Measurements from ENCODE around the gene ARMC3. TPM values are rescaled to one million over a fixed set of nuclear protein-coding genes. Genes with fewer than 3 reads are reported as not detected.

ARMC3 gene
- polyA plus RNA-seq, 3 donors, result not detected

- intact Hi-C loops (cut with micrococcal nuclease), result no loop called here
- no peak overlapping the region for H3K27ac Mint-ChIP-seq
- Histone ChIP-seq H3K9me3 (replicated peaks in 1 of 2; ENCODE audit: control insufficient read depth in 1 of 2, insufficient read depth in 1 of 2, low read length in 2 of 2) (peaks cover 0 to 19% of the 10 kb centered on the region in 2 donors), H3K27me3 (ENCODE audit: control insufficient read depth in 2 of 2, insufficient read depth in 2 of 2, low read length in 2 of 2) (no peaks in the 10 kb centered on the region), H3K4me2 (replicated peaks; ENCODE audit: extremely low read depth, low read length, poor library complexity, severe bottlenecking) (no peak overlapping the region), H3K9ac (ENCODE audit: insufficient read depth, low read length, poor library complexity, severe bottlenecking) (no peak overlapping the region), H3K4me1 (ENCODE audit: control insufficient read depth in 1 of 2, insufficient read depth in 2 of 2, low read length in 2 of 2) (no peaks in the 10 kb centered on the region), H3K4me3 (replicated peaks in 1 of 3; ENCODE audit: low read depth in 2 of 3, low read length in 3 of 3) (no peak overlapping the region), H2AFZ (ENCODE audit: insufficient read depth, low read depth, low read length, poor library complexity, severe bottlenecking) (no peak overlapping the region), H3K27ac (ENCODE audit: low read depth in 1 of 2, low read length in 2 of 2) (no peak overlapping the region), H4K20me1 (ENCODE audit: insufficient read depth, low read length) (no peaks in the 10 kb centered on the region), H3K79me2 (ENCODE audit: insufficient read depth, low read length) (no peaks in the 10 kb centered on the region), H3K36me3 (replicated peaks in 1 of 2; ENCODE audit: control insufficient read depth in 1 of 2, insufficient read depth in 2 of 2, low read length in 2 of 2) (no peaks in the 10 kb centered on the region)
- H3K36me3 Mint-ChIP-seq, result no peaks in the 10 kb centered on the region
- H3K27me3 Mint-ChIP-seq (ENCODE audit: low read depth in 3 of 3), result peaks cover 0 to 4% (median 2%) of the 10 kb centered on the region in 3 donors
- no peak for DNase-seq
- no peaks in the 10 kb centered on the region for H3K4me1 Mint-ChIP-seq
- peaks cover 7 to 27% (median 21%) of the 10 kb centered on the region in 7 donors for H3K9me3 Mint-ChIP-seq
- TF ChIP-seq CTCF (IDR thresholded peaks at IDR 0.05), result no peak
- H3K4me3 Mint-ChIP-seq, result no peak overlapping the region
- WGBS (ENCODE audit: insufficient coverage), result no CpG with 5 or more reads among the region's 2 CpGs
Measured at GRCh38 chr10:22945934-22946673, 18.3 kb downstream of the ARMC3 start.

GRCh38 chr10:22954970-22955369 is 27.1 kb downstream of the ARMC3 start:
- no peak overlapping the region for H3K4me3 ChIP-seq (replicated peaks in 1 of 3; ENCODE audit: low read depth in 2 of 3, low read length in 3 of 3)
- H3K27ac ChIP-seq (ENCODE audit: low read depth in 1 of 2, low read length in 2 of 2), result no peak overlapping the region
- Mint-ChIP-seq H3K4me3 (no peak overlapping the region), H3K36me3 (no peaks in the 10 kb centered on the region), H3K4me1 (no peaks in the 10 kb centered on the region), H3K27ac (peak overlapping the region in 1 of 7 donors; percentile 49), H3K27me3 (ENCODE audit: low read depth in 3 of 3) (peaks cover 2 to 5% (median 2%) of the 10 kb centered on the region in 3 donors), H3K9me3 (peaks cover 0 to 9% (median 4%) of the 10 kb centered on the region in 7 donors)
- DNase-seq, result no peak
- no peak overlapping the region for H3K4me2 ChIP-seq (replicated peaks; ENCODE audit: extremely low read depth, low read length, poor library complexity, severe bottlenecking)
- H3K9ac ChIP-seq (ENCODE audit: insufficient read depth, low read length, poor library complexity, severe bottlenecking), result no peak overlapping the region
- H3K9me3 ChIP-seq (replicated peaks in 1 of 2; ENCODE audit: control insufficient read depth in 1 of 2, insufficient read depth in 1 of 2, low read length in 2 of 2), result no peaks in the 10 kb centered on the region
- no peaks in the 10 kb centered on the region for H3K79me2 ChIP-seq (ENCODE audit: insufficient read depth, low read length)
- 88% methylated on average over 1 of the region's 3 CpGs for WGBS (ENCODE audit: insufficient coverage)
- H3K27me3 ChIP-seq (ENCODE audit: control insufficient read depth in 2 of 2, insufficient read depth in 2 of 2, low read length in 2 of 2), result no peaks in the 10 kb centered on the region
- H2AFZ ChIP-seq (ENCODE audit: insufficient read depth, low read depth, low read length, poor library complexity, severe bottlenecking), result no peak overlapping the region
- TF ChIP-seq CTCF (IDR thresholded peaks at IDR 0.05), result no peak
- no peaks in the 10 kb centered on the region for H3K36me3 ChIP-seq (replicated peaks in 1 of 2; ENCODE audit: control insufficient read depth in 1 of 2, insufficient read depth in 2 of 2, low read length in 2 of 2)
- H3K4me1 ChIP-seq (ENCODE audit: control insufficient read depth in 1 of 2, insufficient read depth in 2 of 2, low read length in 2 of 2), result no peaks in the 10 kb centered on the region
- no peaks in the 10 kb centered on the region for H4K20me1 ChIP-seq (ENCODE audit: insufficient read depth, low read length)
- intact Hi-C loops (cut with micrococcal nuclease), result no loop called here
